HepG2 (cell line): Measurements from ENCODE around the gene IGF2. TPM values are rescaled to one million over a fixed set of nuclear protein-coding genes. Genes with fewer than 3 reads are reported as not detected.

Experiments
- ATAC-seq: fragments of 200-7000 bp; cut with Tn5 transposase; 3 replicates; pipeline ENCODE4 v1.9.1; 2020; ENCODE audit warnings: mild to moderate bottlenecking, moderate library complexity
- BruUV-seq: library from RNA; stranded (reverse); fragments of 400-500 nt; replicated peaks from 2 replicates; lab custom pipeline; 2021; lab: Mats Ljungman, UMichigan
- CTCF ChIA-PET: fragments of 300-600 bp; formaldehyde crosslinking; extraction: SDS; loops from one replicate; lab custom pipeline; 2021; ENCODE audit warnings: low total read pairs, inconsistent platforms, low intra/inter-chr PET ratio; lab: Yijun Ruan, JAX
- POLR2A ChIA-PET: fragments of 350-600 bp; sonication (Branson Sonifier 250); formaldehyde crosslinking; loops from one replicate; lab custom pipeline; 2020; ENCODE audit warnings: antibody characterized with exemption, inconsistent platforms; lab: Yijun Ruan, JAX
- DNase-seq: peaks from one replicate; pipeline ENCODE4 v3.0.0-alpha.2; 2015; ENCODE audit warnings: low spot score
- FAIRE-seq: peaks from 3 replicates; lab custom pipeline; 2011; peaks lifted over from hg19 to GRCh38; lab: Jason Lieb, UNC
- H2AFZ ChIP-seq: one replicate; pipeline ENCODE4 v1.6.1; 2011; ENCODE audit warnings: low read length, inconsistent platforms
- H3K27ac ChIP-seq: fragments of 300-600 bp; 3 replicates; pipeline ENCODE4 v1.8.0; 2011; ENCODE audit warnings: mixed run types, mild to moderate bottlenecking, mixed read lengths, low read length, inconsistent platforms; ENCODE audit not compliant: insufficient read depth; ENCODE audit errors: extremely low read length
- H3K27me3 ChIP-seq, 2 experiments: fragments of 200-600 bp in 1 of 2; 2 replicates in 1 of 2; 3 replicates in 1 of 2; pipeline versions ENCODE4 v1.6.0 to v1.8.0; 2011; ENCODE audit warnings: low read length in 2 of 2, mild to moderate bottlenecking in 2 of 2, moderate library complexity in 2 of 2, inconsistent platforms in 1 of 2; ENCODE audit not compliant: insufficient read depth in 2 of 2, control insufficient read depth in 1 of 2
- H3K36me3 ChIP-seq, 2 experiments: fragments of 200-600 bp in 1 of 2; replicated peaks in 1 of 2; 2 replicates in 1 of 2; 3 replicates in 1 of 2; pipeline versions ENCODE4 v1.5.1 to v1.8.0; 2011; ENCODE audit warnings: low read length in 2 of 2, inconsistent platforms in 1 of 2; ENCODE audit not compliant: insufficient read depth in 2 of 2, control insufficient read depth in 1 of 2
- H3K4me1 ChIP-seq: 2 replicates; pipeline ENCODE4 v1.5.1; 2012; ENCODE audit warnings: low read length, inconsistent platforms; ENCODE audit not compliant: insufficient read depth
- H3K4me2 ChIP-seq: 2 replicates; pipeline ENCODE4 v1.6.0; 2011; ENCODE audit warnings: low read depth, low read length, inconsistent platforms
- H3K4me3 ChIP-seq, 3 experiments: fragments of 200-600 bp in 1 of 3; sonication (generic), shearing (Covaris generic) in 1 of 3; replicated peaks in 1 of 3; 2 replicates each; pipeline ENCODE4 v1.5.1; 2011 to 2016; ENCODE audit warnings: low read length in 3 of 3, inconsistent platforms in 2 of 3, low read depth in 2 of 3, mild to moderate bottlenecking in 2 of 3, control low read depth in 1 of 3, mixed read lengths in 1 of 3; ENCODE audit not compliant: insufficient read depth in 1 of 3
- H3K79me2 ChIP-seq: one replicate; pipeline ENCODE4 v1.6.1; 2011; ENCODE audit warnings: low read length, inconsistent platforms; ENCODE audit not compliant: insufficient read depth
- H3K9ac ChIP-seq: 2 replicates; pipeline ENCODE4 v1.6.0; 2011; ENCODE audit warnings: mild to moderate bottlenecking, low read depth, low read length, inconsistent platforms; ENCODE audit not compliant: insufficient read depth
- H3K9me3 ChIP-seq: 2 replicates; pipeline ENCODE4 v1.5.1; 2012; ENCODE audit warnings: mild to moderate bottlenecking, low read length
- H4K20me1 ChIP-seq: 2 replicates; pipeline ENCODE4 v1.6.0; 2011; ENCODE audit warnings: inconsistent platforms, mild to moderate bottlenecking, low read length, moderate library complexity; ENCODE audit not compliant: insufficient read depth
- PATZ1 ChIP-seq: sonication (generic); formaldehyde crosslinking; IDR thresholded peaks from 2 replicates; pipeline ENCODE4 v1.4.0; 2020; ENCODE audit warnings: missing genetic modification reagents
- RAD21 ChIP-seq: fragments of 450-650 bp; formaldehyde crosslinking; IDR thresholded peaks from 2 replicates; pipeline ENCODE4 v1.5.0; 2020; ENCODE audit warnings: mild to moderate bottlenecking
- TFDP2 ChIP-seq: sonication (generic); formaldehyde crosslinking; IDR thresholded peaks from 2 replicates; pipeline ENCODE4 v1.4.0; 2020; ENCODE audit warnings: missing genetic modification reagents
- TSC22D2 ChIP-seq: sonication (generic); formaldehyde crosslinking; IDR thresholded peaks from 2 replicates; pipeline ENCODE4 v1.5.1; 2020; ENCODE audit warnings: missing genetic modification reagents, mild to moderate bottlenecking, borderline replicate concordance
- U2AF1 ChIP-seq: fragments of 200-400 bp; formaldehyde crosslinking; optimal IDR thresholded peaks from 2 replicates; pipeline ENCODE3; 2017; ENCODE audit warnings: mild to moderate bottlenecking, low read depth, low read length
- ZNF768 ChIP-seq: sonication (generic); formaldehyde crosslinking; IDR thresholded peaks from 2 replicates; pipeline ENCODE4 v1.4.0; 2020; ENCODE audit warnings: missing genetic modification reagents
- WGBS: methylation state at CpG from one replicate; pipeline ENCODE4 v1.1.6; 2017; ENCODE audit warnings: low lambda C conversion rate; 5-methylcytosine and 5-hydroxymethylcytosine counted together
- in situ Hi-C: cut with HindIII; loops from 2 replicates; pipeline ENCODE4 v1.10.0; 2017; ENCODE audit warnings: low pct_unique_long_range_greater_than_20kb; ENCODE audit not compliant: extremely low pct_ligation_motif_present
- intact Hi-C: fragments of 100-400 bp; cut with micrococcal nuclease; formaldehyde crosslinking; loops from one replicate; pipeline ENCODE4 v1.10.0; 2022; ENCODE audit not compliant: unreplicated experiment
- polyA plus RNA-seq, 8 experiments: library from polyadenylated mRNA; depleted of rRNA in 3 of 8; stranded (reverse) in 7 of 8; unstranded in 1 of 8; fragments of >200 nt; fragmentation: Illumina TruSeq in 4 of 8; extraction: Trizol in 4 of 8; gene quantifications; 2 replicates each; pipeline versions ENCODE4 v1.2.1 to v1.2.3, GENCODE V29; 2011 to 2016; ENCODE audit warnings: low read depth in 4 of 8, missing spikeins in 1 of 8, mixed read lengths in 1 of 8; ENCODE audit not compliant: insufficient read depth in 1 of 8
- total RNA-seq, 5 experiments: library from RNA; depleted of rRNA; stranded (reverse); fragments of >200 nt; fragmentation: Illumina TruSeq; extraction: Trizol; gene quantifications; 2 replicates each; pipeline ENCODE4 v1.2.3, GENCODE V29; 2016; ENCODE audit warnings: low read depth in 1 of 5
- TF ChIP-seq, protein P1 (sequence below): sonication (generic); formaldehyde crosslinking; IDR thresholded peaks from 2 replicates; pipeline ENCODE4 v1.4.0; 2020; ENCODE audit warnings: missing genetic modification reagents

Gene IGF2
- total and polyA plus RNA-seq, 2 of the 13 experiments (the other 11 are each of a cell fraction or from before 2014, with no cell fraction given): 79.1 to 254 TPM

DNA sequence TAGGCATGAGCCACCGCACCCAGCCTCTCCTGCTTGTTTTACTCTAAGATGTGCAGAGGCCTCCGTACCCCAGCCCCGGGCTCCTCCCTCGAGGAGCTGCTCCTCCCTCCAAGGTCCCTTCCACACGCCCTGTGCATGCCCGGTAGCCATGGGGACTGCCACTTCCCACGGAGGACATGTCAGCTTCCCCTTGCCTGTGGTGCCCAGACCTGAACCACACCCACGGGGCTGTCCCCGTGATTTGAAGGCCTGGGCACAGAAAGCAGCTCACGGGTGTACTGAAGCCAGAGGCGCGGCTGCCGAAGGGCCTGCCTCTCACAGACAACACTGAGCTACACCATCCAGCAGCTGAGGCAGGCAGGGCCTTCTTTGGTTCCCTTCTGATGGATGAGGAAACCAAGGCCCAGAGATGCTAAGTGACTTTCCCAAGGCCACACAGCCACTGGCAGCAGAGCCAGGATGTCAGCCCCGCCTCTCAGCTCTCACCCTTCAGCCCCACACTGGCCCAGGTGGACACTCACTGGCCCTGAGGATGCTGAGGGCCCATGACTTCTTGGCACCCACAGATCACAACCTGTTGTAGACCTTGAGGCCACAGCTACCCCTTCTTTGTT lies 14.5 kb upstream of the IGF2 start:
- no peak for FAIRE-seq
- in situ Hi-C loops (loop anchor here (5.0 kb wide), 4 partner anchors 271 to 496 kb away; partner anchors contain the start of gene KRTAP5-6), intact Hi-C loops (loop anchor here (5.0 kb wide), 1 partner anchor 501 kb away; no protein-coding TSS in a partner anchor)
- WGBS: 19% methylated on average over 6 of the region's 14 CpGs
- DNase-seq: no peak
- Histone ChIP-seq H3K4me3 (no peak overlapping the region), H4K20me1 (no peaks in the 10 kb centered on the region), H3K4me1 (peaks cover 20% of the 10 kb centered on the region), H3K9me3 (no peaks in the 10 kb centered on the region), H3K9ac (no peak overlapping the region), H3K79me2 (no peaks in the 10 kb centered on the region), H3K27ac (no peak overlapping the region), H2AFZ (no peak overlapping the region), H3K4me2 (no peak overlapping the region), H3K27me3 (peaks cover 21 to 48% of the 10 kb centered on the region in 2 experiments), H3K36me3 (no peaks in the 10 kb centered on the region)
- TF ChIP-seq TSC22D2 (CRISPR knock-in tag) (no peak), ZNF768 (peak; percentile 96)
- no TSS peak for BruUV-seq
- CTCF ChIA-PET: interaction anchor here (4.0 to 4.2 kb wide), 2 partner anchors 316 to 328 kb away, joined by 56 to 60 read pairs; partner anchors contain the start of gene TNNI2
- POLR2A ChIA-PET: interaction anchor here (1.2 kb wide), 1 partner anchor 205 kb away, joined by 3 read pairs; no protein-coding TSS in a partner anchor
- ATAC-seq: no peak

GRCh38 chr11:2151500-2152257 lies 12.5 kb upstream of the IGF2 start:
- in situ Hi-C loops (loop anchor here (5.0 kb wide), 4 partner anchors 269 to 494 kb away; partner anchors contain the start of gene KRTAP5-6), intact Hi-C loops (loop anchor here (2.0 to 5.0 kb wide), 3 partner anchors 317 to 499 kb away; partner anchors contain the start of gene SYT8)
- ATAC-seq (peak; percentile 39), FAIRE-seq (peak; percentile 78), DNase-seq (peak; percentile 73)
- Histone ChIP-seq H2AFZ (no peak overlapping the region), H3K79me2 (no peaks in the 10 kb centered on the region), H3K27me3 (peaks cover 20 to 44% of the 10 kb centered on the region in 2 experiments), H3K36me3 (no peaks in the 10 kb centered on the region), H3K27ac (no peak overlapping the region), H3K9me3 (no peaks in the 10 kb centered on the region), H3K4me1 (peaks cover 20% of the 10 kb centered on the region), H3K9ac (no peak overlapping the region), H4K20me1 (no peaks in the 10 kb centered on the region), H3K4me3 (peak overlapping the region in 1 of 3 experiments; percentile 31; a peak in 1 of 6 replicates), H3K4me2 (peak overlapping the region; percentile 50)
- ChIA-PET POLR2A (interaction anchor here (0.8 to 2.9 kb wide), 13 partner anchors 15 to 499 kb away, joined by 3 to 21 read pairs (median 5); no protein-coding TSS in a partner anchor), CTCF (interaction anchor here (0.8 to 4.2 kb wide), 20 partner anchors 14 to 512 kb away, joined by 3 to 108 read pairs (median 15); partner anchors contain the start of genes MRPL23 and TNNI2)
- WGBS: 3% methylated on average over 11 of the region's 22 CpGs
- no TSS peak for BruUV-seq
- TF ChIP-seq U2AF1 (peak; percentile 31), RAD21 (CRISPR knock-in tag) (peak; percentile 83), PATZ1 (CRISPR knock-in tag) (peak; percentile 63), TFDP2 (CRISPR knock-in tag) (no peak)
- TF ChIP-seq, protein P1, sequence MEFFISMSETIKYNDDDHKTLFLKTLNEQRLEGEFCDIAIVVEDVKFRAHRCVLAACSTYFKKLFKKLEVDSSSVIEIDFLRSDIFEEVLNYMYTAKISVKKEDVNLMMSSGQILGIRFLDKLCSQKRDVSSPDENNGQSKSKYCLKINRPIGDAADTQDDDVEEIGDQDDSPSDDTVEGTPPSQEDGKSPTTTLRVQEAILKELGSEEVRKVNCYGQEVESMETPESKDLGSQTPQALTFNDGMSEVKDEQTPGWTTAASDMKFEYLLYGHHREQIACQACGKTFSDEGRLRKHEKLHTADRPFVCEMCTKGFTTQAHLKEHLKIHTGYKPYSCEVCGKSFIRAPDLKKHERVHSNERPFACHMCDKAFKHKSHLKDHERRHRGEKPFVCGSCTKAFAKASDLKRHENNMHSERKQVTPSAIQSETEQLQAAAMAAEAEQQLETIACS (CRISPR knock-in tag): no peak
